SH-SY5Y (cell line): ENCODE data around the gene HOXB4.

Experiments
- GATA2 ChIP-seq: IDR thresholded peaks from 2 replicates; pipeline ENCODE4 v1.6.1; 2011; ENCODE audit warnings: mild to moderate bottlenecking, low read depth, low read length
- GATA3 ChIP-seq: IDR thresholded peaks from 2 replicates; pipeline ENCODE4 v1.6.1; 2011; ENCODE audit warnings: low read depth, mild to moderate bottlenecking, low read length, moderate library complexity

The HOXB4 gene

DNA sequence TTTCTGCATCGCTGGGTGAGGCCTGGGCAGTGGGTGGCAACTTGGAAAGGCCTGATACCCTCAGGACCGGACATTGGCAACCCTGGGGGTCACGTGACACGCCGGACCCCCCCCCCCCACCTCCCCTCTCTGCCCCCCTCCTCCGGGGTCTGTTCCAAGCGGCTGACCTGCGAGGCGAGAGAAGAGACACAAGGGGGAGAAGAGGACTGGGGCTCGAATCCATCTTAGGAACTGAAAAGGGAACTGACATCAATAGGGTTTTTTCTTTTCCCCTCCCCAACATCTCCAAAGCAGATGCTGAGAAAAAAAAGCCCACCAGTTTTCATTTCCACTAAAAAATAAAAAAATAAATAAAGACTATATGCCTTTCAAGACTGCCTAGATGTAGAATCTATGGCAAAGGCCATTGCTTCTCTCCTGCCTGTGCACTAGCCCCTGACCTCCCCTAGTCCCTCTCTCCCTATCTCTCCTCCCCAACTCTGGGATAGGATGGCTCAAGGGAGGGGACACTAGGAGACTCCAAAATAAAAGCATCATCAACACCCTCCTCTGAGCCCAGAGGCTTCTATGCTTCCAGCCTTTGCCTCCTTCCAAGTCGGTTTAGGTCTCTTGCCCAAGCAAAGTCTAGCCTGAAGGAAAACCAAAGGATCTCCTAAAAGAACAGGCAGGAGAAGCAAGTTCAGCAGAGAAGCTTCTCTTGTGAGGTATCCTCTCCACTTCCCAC lies 25.5 kb downstream of the HOXB4 start:
- no peak for TF ChIP-seq GATA3
- no peak for TF ChIP-seq GATA2

DNA sequence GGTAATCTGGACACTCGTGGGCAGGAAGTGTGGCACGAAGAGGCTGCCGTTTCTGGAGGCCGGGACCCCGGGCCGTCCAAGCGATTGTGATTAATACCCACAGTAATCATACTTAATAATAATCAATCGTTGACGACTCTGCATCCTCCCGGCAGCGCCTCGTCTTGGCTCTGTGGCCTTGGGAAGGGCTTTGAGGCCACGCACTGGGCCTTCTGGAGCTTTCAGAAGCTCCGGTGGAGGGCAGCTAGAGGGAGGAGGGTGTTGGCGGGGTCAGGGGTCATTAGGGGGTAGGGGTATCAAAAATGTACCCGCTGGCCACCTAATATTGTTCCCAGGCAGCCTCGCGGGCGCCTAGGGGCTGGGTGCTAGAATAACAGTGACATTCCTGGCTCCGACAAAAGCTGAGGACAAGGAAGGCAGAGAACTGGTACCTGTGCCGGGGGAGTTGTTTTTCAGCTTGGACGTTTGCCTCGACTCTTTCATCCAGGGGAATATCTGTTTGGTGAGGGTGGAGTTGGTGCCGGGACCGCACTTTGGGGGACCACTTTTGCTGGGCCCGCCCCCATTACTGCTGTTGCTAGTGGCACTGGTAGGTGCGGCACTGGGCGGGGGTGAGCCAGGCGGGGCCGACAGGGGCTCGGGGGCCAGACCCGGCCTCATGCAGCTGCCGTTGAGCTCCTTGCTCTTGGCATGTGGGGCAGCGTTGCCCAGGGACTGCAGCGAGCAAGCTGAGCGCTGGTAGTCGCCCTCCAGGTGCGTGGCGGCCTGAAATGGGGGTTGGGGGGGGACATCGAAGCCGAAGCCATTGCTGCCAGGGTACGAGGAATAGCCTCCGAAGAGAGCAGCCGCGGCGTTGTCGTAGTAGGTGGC lies 26.3 kb downstream of the HOXB4 start:
- TF ChIP-seq GATA2 = no peak
- TF ChIP-seq GATA3 = no peak

- no peak for TF ChIP-seq GATA2
These were observed 27.0 kb downstream of the HOXB4 start for GRCh38 chr17:48551214-48551555.

DNA sequence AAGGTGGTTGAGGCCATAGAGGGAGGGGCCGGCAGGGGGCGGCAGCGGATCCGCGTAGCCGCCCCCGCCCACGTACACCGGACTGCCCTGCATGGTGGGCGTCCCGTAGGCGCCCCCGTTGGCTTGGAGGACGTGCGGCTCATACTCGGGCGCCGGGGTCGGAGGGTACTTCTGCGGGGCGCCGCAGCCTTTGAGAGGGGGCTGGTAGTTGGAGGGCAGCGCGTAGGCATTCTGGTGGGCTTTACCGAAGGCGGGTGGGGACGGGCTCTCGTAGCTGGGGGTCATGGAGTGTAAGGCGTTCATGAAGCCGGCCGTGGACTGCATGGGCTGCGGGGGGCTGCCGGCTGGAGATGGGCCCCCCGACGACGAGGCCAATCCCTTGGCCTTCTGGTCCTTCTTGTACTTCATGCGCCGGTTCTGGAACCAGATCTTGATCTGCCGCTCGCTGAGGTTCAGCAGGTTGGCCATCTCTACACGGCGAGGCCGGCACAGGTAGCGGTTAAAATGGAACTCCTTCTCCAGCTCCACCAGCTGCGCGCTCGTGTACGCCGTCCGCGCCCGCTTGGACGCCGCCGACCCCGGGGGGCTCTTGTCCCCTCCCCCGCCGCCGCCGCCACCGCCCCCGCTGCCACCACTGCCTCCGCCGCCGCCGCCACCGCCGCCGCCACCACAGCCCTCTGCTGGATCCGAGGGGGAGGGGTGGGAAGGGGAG lies 27.5 kb downstream of the HOXB4 start:
- TF ChIP-seq GATA2 = no peak
- no peak for TF ChIP-seq GATA3

DNA sequence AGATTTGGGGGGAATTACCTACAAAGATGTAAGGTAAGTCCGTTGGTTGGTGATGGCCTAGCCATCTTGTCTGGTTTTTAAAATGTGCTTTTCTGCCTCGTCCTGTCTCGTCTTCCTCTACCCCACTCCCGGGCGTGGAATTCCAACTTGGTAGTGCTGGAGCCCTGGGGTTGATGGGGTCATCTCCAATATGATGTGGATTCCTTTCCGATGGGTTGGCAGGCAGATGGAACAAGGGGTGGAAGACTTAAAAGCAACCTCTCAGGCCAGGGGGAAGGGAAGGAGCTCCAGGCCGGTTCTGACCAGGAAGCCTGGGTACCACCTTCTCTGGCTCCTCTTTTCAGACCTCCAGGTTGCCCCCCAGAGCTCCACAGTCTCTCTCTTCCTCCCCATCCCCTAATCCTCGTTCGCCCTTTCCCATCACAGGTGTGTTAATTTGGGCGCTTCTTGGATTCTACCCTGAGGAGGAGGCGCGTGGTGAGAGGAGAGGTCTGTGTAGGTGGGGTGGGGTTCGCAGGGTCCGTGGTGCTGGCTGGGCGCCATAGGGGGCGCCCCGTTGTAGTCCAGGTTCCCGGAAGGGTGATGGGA lies 28.1 kb downstream of the HOXB4 start:
- TF ChIP-seq GATA2 (no peak), GATA3 (no peak)

DNA sequence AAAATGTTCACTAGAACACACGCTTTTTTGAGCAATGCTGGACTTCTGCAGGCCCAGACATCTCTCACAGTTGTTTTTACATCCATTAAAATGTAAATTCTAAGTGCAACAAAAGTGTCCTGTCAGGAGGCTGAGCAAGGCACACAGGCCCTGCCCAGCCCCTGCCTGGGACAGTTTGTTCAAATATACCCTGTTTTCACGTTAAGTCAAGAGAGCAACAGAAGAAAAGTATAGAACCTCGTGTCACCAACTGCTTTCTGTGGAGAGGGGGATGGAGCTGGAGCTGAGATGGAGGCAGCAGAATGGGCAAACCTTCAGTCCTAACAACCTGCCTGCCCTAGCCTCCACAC lies 28.9 kb downstream of the HOXB4 start:
- TF ChIP-seq GATA3 (no peak), GATA2 (no peak)

- TF ChIP-seq GATA2 = no peak
- TF ChIP-seq GATA3 = no peak
These were observed 29.4 kb downstream of the HOXB4 start for GRCh38 chr17:48548523-48549280.

DNA sequence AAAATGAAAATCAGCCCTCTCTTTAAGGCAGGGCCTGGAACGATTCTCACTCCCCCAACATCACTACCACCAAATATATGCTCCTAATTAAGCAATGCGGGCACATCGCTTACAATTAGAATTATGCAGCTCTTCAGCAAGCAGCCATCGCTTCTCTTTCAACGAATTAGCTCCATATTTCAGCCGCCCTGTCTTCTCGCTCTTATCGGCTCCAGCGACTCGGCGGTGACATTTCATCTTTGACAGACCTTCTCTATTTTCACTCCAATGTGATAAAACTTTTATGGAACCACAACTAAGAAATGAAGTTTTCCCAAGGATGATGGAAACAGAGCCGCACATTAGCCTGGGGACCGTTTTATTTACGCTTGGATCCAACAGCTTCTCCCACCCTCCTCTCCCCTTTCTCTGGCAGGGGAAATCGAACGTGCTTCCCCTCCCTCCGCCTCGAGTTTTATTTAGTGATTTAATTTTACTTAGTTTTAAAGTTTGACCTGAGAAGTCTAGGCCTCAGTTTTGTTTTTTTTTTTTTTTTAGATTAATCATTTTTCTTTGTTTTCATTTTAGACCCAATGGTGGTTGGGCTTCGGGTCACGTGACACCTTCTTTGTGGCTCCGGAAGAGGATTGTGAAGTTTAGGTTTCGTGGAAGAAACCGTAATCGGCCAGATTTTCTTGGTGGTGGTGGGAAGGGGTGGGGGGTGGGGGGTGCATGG lies 30.2 kb downstream of the HOXB4 start:
- TF ChIP-seq GATA2 = no peak

GRCh38 chr17:48546924-48547807 lies 31.0 kb downstream of the HOXB4 start:
- no peak for TF ChIP-seq GATA3

DNA sequence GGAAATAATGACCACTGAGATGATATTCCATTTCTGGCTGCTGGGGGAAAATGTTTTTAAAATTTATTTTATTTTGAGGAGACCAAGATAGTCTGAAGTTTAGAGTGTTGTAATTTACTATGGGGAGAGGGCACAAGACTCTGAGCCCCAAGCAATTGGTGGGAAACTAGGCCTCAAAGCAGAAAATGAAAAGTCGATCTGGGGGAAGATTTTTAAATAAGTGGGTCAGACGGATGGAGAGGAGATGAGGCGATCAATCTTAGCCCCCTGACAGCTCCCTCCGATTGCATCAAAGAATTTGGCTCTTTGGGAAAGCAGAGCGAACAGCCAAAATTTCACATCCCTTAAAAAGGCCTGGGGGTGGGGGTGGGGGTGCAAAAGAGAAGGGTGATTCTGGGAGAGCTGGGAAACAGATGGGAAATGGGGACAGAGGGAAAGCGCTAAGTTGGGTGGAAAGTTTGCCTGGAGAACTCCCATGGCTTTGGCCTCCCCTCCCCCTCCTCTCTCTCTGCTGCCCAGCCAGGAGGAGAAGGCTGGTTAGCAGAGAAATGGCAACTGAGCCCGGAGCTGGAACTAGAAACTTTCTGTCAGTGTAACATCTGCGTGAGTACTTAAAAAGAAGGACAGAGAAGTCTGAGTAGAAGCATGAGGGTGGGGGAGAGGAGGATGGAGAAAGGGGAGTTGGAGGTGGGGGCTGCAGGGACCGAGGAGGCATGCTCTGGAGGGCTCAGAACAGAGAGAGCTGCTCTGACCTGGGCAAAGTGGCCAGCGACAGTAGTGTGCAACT lies 31.8 kb downstream of the HOXB4 start:
- TF ChIP-seq GATA2 (no peak), GATA3 (no peak)

DNA sequence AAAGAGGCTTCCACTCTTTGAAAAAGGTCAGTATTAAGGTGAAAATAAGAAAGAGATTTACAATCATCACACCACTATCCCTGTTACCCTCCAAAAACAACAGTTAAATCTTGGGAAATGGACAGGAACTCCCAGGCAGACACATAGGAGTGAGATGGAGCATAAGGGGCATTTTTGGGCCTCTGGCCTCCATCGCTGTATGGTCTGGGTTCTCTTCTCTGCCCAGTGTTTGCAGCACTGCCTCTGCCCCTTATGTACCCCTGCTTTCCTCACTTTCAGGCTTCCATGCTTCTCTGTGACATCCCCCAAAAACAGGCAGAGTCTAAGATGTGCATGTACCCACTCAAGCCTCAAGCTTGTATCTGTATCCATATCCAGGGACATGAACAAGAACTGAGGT lies 32.6 kb downstream of the HOXB4 start:
- no peak for TF ChIP-seq GATA2
- TF ChIP-seq GATA3 = no peak

- TF ChIP-seq GATA2 (no peak), GATA3 (no peak)
These were observed 33.2 kb downstream of the HOXB4 start, which contains the start of gene HOXB2 for GRCh38 chr17:48545022-48545375. TSS of gene HOXB2 (minus strand) at chr17:48545109. CDS start at chr17:48544911, 198 bp downstream.

DNA sequence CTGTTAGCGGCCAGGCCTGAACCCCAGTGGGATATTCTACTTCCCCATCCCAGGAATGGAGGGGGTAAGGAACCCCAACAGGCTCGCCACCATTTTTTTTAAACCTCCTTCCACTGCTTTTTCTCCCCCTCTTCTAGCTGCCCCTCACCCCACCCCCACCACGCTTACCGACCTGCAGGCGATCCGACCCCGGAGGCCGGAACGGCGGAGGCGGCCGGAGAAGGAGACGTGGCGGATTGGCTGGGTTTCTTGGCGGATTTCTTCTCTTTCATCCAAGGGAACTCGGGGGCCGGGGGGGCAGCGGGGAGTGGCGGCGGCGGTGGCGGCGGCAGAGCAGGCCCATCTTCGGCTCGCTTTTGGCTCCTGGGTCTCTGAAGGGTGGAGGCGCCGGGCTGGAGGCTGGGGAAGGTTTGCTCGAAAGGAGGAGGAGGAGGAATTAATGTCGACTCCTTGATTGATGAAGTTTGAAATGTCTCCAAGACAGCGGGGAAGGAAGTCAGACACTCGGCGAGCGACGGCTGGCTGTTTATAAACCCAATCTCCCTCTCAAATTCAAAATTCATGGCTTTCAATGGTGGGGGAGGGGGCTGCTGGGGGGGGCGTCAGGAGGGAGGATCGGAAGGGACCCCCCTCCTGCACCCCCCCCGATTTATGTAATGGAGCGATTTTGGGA lies 33.7 kb downstream of the HOXB4 start:
- TF ChIP-seq GATA3 = no peak
